Activated naive CD4-positive, alpha-beta T cell treated with anti-CD3 and anti-CD28 coated beads, Interleukin-2, amount 50 U/mL, for 16 hours (primary cell): ENCODE measurements around the gene PHLDA3.

Experiments used
- DNase-seq: peaks from one replicate; pipeline ENCODE4 v3.0.0-alpha.2; 2020

The PHLDA3 gene

DNA sequence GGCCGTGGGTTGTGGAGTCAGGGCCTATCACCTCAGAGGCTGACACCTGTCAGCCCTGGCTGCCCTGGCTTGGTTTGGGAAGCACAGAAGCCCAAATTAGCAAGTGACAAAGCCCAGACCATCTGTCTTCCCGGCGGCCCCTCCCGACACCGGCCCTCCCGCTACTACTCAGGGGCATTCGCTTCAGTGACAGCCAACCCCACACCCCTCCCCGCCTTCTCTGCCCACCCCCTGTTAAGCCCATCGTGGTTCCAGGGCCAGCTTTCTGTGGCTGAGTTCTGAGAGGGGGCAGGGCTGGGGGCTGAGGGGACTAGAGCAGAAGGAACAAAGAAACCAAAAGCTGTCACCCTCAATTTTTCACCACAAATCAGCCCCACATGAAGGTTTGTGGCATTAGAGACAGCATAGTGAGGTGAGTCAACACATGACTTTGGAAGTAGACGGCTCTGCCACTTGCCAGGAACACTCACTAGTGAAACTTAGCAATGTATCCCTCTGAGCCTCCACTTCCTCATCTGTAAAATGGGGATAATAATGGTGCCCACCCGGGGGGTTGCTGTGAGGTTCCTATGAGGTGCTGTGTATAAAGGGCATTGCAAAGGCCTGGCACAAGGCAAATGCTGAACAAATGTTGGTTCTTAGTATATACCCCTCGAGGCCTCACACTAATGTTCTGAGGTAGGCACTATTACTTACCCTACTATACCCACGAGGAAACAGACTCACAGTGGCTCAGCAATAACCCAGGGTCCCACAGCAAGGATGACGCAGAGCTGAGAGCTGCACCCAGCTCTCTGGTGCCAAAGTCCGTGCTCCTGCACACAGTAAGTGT is 42.3 kb downstream of the PHLDA3 start:
- no peak for DNase-seq

DNA sequence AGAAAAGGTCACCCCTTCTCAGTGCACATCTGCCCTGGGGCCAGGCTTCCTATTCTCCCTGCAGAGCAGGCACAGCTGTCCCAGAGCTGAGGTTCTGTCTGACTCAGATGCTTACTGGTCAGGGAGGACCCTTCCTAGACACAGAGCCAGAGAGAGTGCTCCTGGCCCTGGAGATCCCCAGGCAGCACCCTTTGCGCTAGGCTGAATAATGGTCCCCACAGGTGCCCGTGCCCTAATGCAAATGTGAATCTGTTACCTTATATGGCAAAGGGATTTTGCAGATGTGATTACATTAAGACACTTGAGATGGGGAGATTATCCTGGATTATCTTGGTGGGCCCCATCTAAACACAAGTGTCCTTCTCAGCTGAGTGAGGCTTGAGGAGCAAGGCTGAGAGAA is 44.8 kb downstream of the PHLDA3 start:
- DNase-seq = no peak

GRCh38 chr1:201423655-201424054 is 45.3 kb downstream of the PHLDA3 start:
- DNase-seq = no peak

GRCh38 chr1:201422436-201423030 is 46.5 kb downstream of the PHLDA3 start:
- DNase-seq = no peak

DNA sequence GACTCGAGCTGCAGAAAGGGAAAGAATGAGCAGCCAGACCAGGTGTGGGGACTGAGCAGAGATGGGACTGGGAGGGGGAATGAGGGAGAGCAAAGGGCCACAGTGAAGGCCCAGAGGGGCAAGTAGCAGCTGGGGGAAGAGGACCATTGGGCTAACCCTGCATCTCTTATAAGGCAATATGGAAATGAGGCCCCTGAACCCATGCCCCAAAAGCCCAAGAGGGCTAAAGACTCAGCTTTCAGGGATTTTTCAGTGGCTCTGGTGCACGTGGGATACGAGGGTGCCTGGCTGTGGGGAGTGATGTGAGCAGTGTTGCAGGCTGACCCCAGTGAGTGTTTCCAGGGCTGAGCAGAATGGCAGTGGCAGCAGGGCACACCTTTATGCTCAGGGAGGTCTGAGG is 47.0 kb downstream of the PHLDA3 start:
- DNase-seq = no peak

DNA sequence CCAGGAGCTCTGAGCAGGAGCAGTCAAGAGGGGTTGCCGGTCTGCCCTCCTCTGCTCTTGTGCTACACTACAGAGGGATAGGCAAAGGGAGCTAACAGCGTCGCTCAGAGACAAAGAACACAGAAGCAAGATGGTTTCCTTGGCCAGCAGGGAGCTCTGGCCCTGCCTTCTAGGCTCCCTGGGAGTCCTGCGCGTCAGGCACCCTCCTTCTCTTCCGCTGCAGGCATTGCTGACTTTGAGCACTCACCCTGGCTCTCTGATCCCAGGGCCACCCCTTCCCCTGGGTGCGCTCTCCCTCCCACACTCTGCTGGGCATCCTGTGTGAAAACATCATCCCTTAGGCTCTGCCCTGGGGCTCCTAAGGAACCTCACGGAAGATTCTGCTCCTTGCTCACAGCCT is 47.9 kb downstream of the PHLDA3 start:
- no peak for DNase-seq

DNA sequence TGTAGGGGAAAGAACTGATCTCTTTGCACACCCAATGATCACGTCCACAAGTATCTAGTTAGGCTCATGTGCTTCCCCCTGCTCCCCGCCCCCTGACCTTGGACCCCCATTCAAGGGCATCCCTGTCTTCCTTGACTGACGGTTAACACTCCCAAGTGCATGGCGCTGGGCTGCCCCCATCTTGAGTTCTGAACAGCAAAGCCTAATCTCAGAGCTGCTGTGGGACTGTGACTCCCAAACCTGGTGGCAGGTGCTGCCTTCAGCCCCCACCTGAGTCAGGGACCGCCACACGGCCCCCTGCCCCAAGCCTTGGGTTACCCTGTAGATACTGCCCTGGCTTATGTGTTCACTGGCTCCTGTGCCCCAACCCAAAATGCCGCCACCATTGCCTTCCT is 48.4 kb downstream of the PHLDA3 start:
- no peak for DNase-seq

DNA sequence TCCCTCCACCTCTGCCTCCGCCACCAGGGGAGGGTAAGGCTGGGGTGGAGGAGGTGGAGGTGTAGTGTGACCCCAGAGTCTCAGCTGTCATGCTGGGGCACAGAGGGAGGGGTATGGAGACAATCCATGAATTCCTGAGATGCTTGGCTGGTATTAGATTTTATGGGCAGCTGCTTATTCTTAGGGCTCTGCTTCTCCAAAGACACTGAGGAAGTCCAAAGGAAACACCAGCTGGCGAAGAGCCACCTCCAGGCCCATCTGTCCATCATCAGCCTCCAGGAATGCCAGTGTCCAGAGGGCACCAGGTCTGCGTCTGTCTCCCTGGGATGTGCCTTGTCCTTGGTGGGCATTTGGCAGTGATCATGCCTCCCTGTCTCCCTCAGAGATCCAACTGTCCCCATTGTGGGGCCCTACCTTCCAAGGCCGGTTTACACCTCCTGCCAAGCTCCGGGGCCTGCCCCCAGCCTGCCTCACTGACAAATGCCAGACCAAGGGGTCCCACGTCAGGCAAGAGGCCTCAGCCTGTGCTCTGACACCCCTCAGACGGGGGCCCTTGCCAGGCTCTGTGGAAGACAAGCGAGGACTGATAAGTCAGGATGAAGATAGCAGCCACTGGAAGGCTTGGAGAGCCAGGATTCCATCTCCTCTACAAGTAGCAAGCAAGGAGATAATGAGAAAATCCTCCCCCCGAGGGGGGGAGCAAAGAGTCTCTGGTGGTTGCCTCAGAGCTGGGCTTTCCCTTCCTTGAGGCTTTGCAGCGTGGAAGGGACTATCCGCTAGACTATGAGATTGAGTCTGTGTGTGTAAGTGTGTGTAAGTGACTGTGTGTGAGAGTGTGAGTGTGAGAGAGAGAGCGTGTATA is 49.0 kb downstream of the PHLDA3 start:
- no peak for DNase-seq

DNA sequence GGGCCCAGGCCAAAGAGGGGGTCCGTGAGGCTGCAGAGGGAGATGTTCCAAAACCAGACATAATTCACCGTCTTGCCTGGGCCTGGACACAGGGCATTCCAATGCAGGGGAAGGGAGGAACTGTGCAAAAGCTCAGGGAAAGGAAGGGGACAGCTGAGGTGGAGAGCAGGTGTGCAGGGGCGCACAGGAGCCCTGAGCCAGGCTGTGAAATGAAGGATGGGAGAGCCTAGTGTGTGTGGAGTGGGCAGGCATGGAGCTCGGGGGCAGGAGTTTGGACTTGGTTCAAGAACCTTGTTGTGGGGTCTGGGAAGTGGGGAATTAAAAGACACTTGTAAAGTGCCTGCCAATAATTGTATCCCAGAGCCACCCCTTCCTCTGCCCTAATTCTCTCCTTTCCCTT is 49.7 kb downstream of the PHLDA3 start:
- no peak for DNase-seq

GRCh38 chr1:201418461-201418860 is 50.5 kb downstream of the PHLDA3 start:
- DNase-seq = no peak
